H9 (cell line): Measurements from ENCODE around the gene PRDM11. TPM values are rescaled to one million over a fixed set of nuclear protein-coding genes. Genes with fewer than 3 reads are reported as not detected.

Experiments used
- DNase-seq: peaks from one replicate; pipeline ENCODE4 v3.0.0-alpha.2; 2017
- H2AFZ ChIP-seq: one replicate; pipeline ENCODE4 v1.6.1; 2013; ENCODE audit warnings: mild to moderate bottlenecking, low read length, control low read depth, moderate library complexity
- H2AK5ac ChIP-seq: 2 replicates; pipeline ENCODE4 v1.6.1; 2013; ENCODE audit warnings: low read length, control low read depth, mixed read lengths; ENCODE audit not compliant: insufficient read length
- H2BK120ac ChIP-seq: one replicate; pipeline ENCODE4 v1.6.1; 2013; ENCODE audit warnings: low read depth, mild to moderate bottlenecking, low read length, control low read depth, inconsistent platforms; ENCODE audit not compliant: poor library complexity, severe bottlenecking
- H2BK12ac ChIP-seq: 2 replicates; pipeline ENCODE4 v1.6.1; 2013; ENCODE audit warnings: low read length, control low read depth, mixed read lengths, low read depth; ENCODE audit not compliant: insufficient read length
- H2BK15ac ChIP-seq: 2 replicates; pipeline ENCODE4 v1.6.1; 2013; ENCODE audit warnings: low read depth, low read length, control low read depth
- H2BK20ac ChIP-seq: one replicate; pipeline ENCODE4 v1.6.1; 2013; ENCODE audit warnings: low read depth, mild to moderate bottlenecking, low read length, control low read depth, inconsistent platforms; ENCODE audit not compliant: poor library complexity, severe bottlenecking
- H2BK5ac ChIP-seq: 2 replicates; pipeline ENCODE4 v1.6.1; 2013; ENCODE audit warnings: low read length, control low read depth, mixed read lengths; ENCODE audit not compliant: insufficient read length
- H3K14ac ChIP-seq: 2 replicates; pipeline ENCODE4 v1.6.1; 2013; ENCODE audit warnings: low read length, control low read depth; ENCODE audit not compliant: insufficient read depth
- H3K18ac ChIP-seq: 2 replicates; pipeline ENCODE4 v1.6.1; 2013; ENCODE audit warnings: low read depth, mild to moderate bottlenecking, mixed read lengths, low read length, control low read depth; ENCODE audit not compliant: insufficient read length
- H3K23ac ChIP-seq: 2 replicates; pipeline ENCODE4 v1.6.1; 2013; ENCODE audit warnings: low read length, control low read depth, mixed read lengths, low read depth; ENCODE audit not compliant: insufficient read length
- H3K23me2 ChIP-seq: 2 replicates; pipeline ENCODE4 v1.6.1; 2013; ENCODE audit warnings: low read depth, mild to moderate bottlenecking, mixed read lengths, low read length, control low read depth; ENCODE audit not compliant: insufficient read length, poor library complexity, severe bottlenecking
- H3K27ac ChIP-seq: 2 replicates; pipeline ENCODE4 v1.5.1; 2013; ENCODE audit warnings: low read length, control low read depth, mixed read lengths, low read depth; ENCODE audit not compliant: insufficient read length
- H3K27me3 ChIP-seq: 2 replicates; pipeline ENCODE4 v1.6.1; 2013; ENCODE audit warnings: low read length, control low read depth, inconsistent platforms; ENCODE audit not compliant: insufficient read depth
- H3K4ac ChIP-seq: 2 replicates; pipeline ENCODE4 v1.6.1; 2013; ENCODE audit warnings: low read depth, mild to moderate bottlenecking, control low read depth, inconsistent platforms, low read length, moderate library complexity
- H3K4me1 ChIP-seq: 2 replicates; pipeline ENCODE4 v1.6.1; 2013; ENCODE audit warnings: low read length, control low read depth, inconsistent platforms; ENCODE audit not compliant: insufficient read depth
- H3K4me2 ChIP-seq: 2 replicates; pipeline ENCODE4 v1.6.1; 2013; ENCODE audit warnings: low read length, control low read depth, mixed read lengths; ENCODE audit not compliant: insufficient read length, insufficient read depth
- H3K56ac ChIP-seq: 2 replicates; pipeline ENCODE4 v1.6.1; 2013; ENCODE audit warnings: low read depth, mild to moderate bottlenecking, mixed read lengths, low read length, control low read depth; ENCODE audit not compliant: insufficient read length
- H3K79me1 ChIP-seq: 2 replicates; pipeline ENCODE4 v1.6.1; 2013; ENCODE audit warnings: low read depth, mild to moderate bottlenecking, moderate library complexity, low read length, control low read depth, inconsistent platforms; ENCODE audit not compliant: insufficient read depth, poor library complexity, severe bottlenecking
- H3K79me2 ChIP-seq: 2 replicates; pipeline ENCODE4 v1.6.1; 2013; ENCODE audit warnings: low read length, control low read depth, inconsistent platforms; ENCODE audit not compliant: insufficient read depth
- H3K9ac ChIP-seq: 2 replicates; pipeline ENCODE4 v1.6.1; 2013; ENCODE audit warnings: low read length, control low read depth, mixed read lengths; ENCODE audit not compliant: insufficient read length; ENCODE audit errors: extremely low read depth
- H3K9me3 ChIP-seq: one replicate; pipeline ENCODE4 v1.6.1; 2013; ENCODE audit warnings: low read depth, low read length, inconsistent platforms; ENCODE audit not compliant: control insufficient read depth
- H3T11ph ChIP-seq: one replicate; pipeline ENCODE4 v1.6.1; 2013; ENCODE audit warnings: mild to moderate bottlenecking, low read length, control low read depth, inconsistent platforms
- H4K20me1 ChIP-seq: one replicate; pipeline ENCODE4 v1.6.1; 2013; ENCODE audit not compliant: control insufficient read depth, insufficient read length, insufficient read depth
- H4K5ac ChIP-seq: 2 replicates; pipeline ENCODE4 v1.6.1; 2013; ENCODE audit warnings: low read depth, mild to moderate bottlenecking, mixed read lengths, low read length, control low read depth; ENCODE audit not compliant: insufficient read length
- H4K8ac ChIP-seq: replicated peaks from 2 replicates; pipeline ENCODE4 v1.6.1; 2013; ENCODE audit warnings: low read length, control low read depth, mixed read lengths, low read depth; ENCODE audit not compliant: insufficient read length
- H4K91ac ChIP-seq: 2 replicates; pipeline ENCODE4 v1.6.1; 2013; ENCODE audit warnings: low read depth, mild to moderate bottlenecking, moderate library complexity, mixed read lengths, low read length, control low read depth; ENCODE audit not compliant: insufficient read length
- H3K27ac Mint-ChIP-seq, 3 experiments: 2 replicates in 2 of 3; 3 replicates in 1 of 3; pipeline ENCODE4 v1.8.0; 2020 to 2021; ENCODE audit warnings: mixed read lengths in 3 of 3, mild to moderate bottlenecking in 1 of 3, moderate library complexity in 1 of 3
- H3K27me3 Mint-ChIP-seq: 2 replicates; pipeline ENCODE4 v1.8.0; 2021; ENCODE audit warnings: low read depth, mild to moderate bottlenecking, moderate library complexity, mixed read lengths
- H3K36me3 Mint-ChIP-seq, 3 experiments: 2 replicates in 2 of 3; 3 replicates in 1 of 3; pipeline ENCODE4 v1.8.0; 2020 to 2021; ENCODE audit warnings: low read depth in 3 of 3, mixed read lengths in 3 of 3; ENCODE audit not compliant: insufficient read depth in 1 of 3
- H3K4me1 Mint-ChIP-seq, 2 experiments: 2 replicates each; pipeline ENCODE4 v1.8.0; 2020; ENCODE audit warnings: mixed read lengths in 2 of 2
- H3K4me3 Mint-ChIP-seq, 2 experiments: 2 replicates in 1 of 2; 3 replicates in 1 of 2; pipeline ENCODE4 v1.8.0; 2020 to 2021; ENCODE audit warnings: mild to moderate bottlenecking in 2 of 2, mixed read lengths in 2 of 2, moderate library complexity in 1 of 2
- H3K9me3 Mint-ChIP-seq, 2 experiments: 2 replicates in 1 of 2; 3 replicates in 1 of 2; pipeline ENCODE4 v1.8.0; 2020; ENCODE audit warnings: mild to moderate bottlenecking in 2 of 2, mixed read lengths in 2 of 2, moderate library complexity in 1 of 2
- CTCF ChIP-seq: fragments of 200-600 bp; sonication (generic); conservative IDR thresholded peaks from 3 replicates; pipeline ENCODE4 v1.8.0; 2021; ENCODE audit warnings: antibody characterized with exemption, mild to moderate bottlenecking
- WGBS: extraction: QIAGEN DNeasy Blood & Tissue Kit; methylation state at CpG from one replicate; pipeline ENCODE4 v1.1.7; 2013; ENCODE audit warnings: missing lambda C conversion rate, low lambda C conversion rate, mixed read lengths; ENCODE audit not compliant: insufficient read length; ENCODE audit errors: extremely low coverage; 5-methylcytosine and 5-hydroxymethylcytosine counted together
- total RNA-seq: library from RNA; stranded (reverse); gene quantifications from 2 replicates; pipeline ENCODE4 v1.2.1, GENCODE V29; 2021

The PRDM11 gene
- total RNA-seq, 1 experiment from 2014 or later = 11.5 TPM

- Histone ChIP-seq H3K27me3 (no peaks in the 10 kb centered on the region; the same call in 1 of the 2 replicates), H2BK20ac (no peak overlapping the region), H3K79me2 (no peaks in the 10 kb centered on the region; the same call in 1 of the 2 replicates), H2AK5ac (no peak overlapping the region), H3K27ac (no peak overlapping the region), H3K23ac (no peak overlapping the region), H2BK5ac (no peak overlapping the region), H3K14ac (no peak overlapping the region), H3K4me1 (peaks cover 6% of the 10 kb centered on the region; the same call in 1 of the 2 replicates), H3K9me3 (no peaks in the 10 kb centered on the region), H4K91ac (no peak overlapping the region), H3K4me2 (peak overlapping the region; percentile 94), H2BK15ac (no peak overlapping the region), H4K5ac (no peak overlapping the region), H3K4ac (no peak overlapping the region), H3K79me1 (peaks cover 4% of the 10 kb centered on the region), H3K18ac (no peak overlapping the region), H3K23me2 (peaks cover 13% of the 10 kb centered on the region), H4K20me1 (no peaks in the 10 kb centered on the region), H3K56ac (no peak overlapping the region), H3K9ac (no peak overlapping the region), H3T11ph (no peak overlapping the region), H2AFZ (no peak overlapping the region), H2BK12ac (no peak overlapping the region), H2BK120ac (no peak overlapping the region), H4K8ac (no peak overlapping the region)
- DNase-seq = no peak
- Mint-ChIP-seq H3K27ac (no peak overlapping the region), H3K27me3 (peaks cover 67% of the 10 kb centered on the region), H3K9me3 (peaks cover 2 to 6% of the 10 kb centered on the region in 2 experiments; a peak in 3 of 5 replicates), H3K4me3 (peak overlapping the region; percentile 78 to 84; a peak in 4 of 5 replicates), H3K4me1 (peaks cover 17 to 18% of the 10 kb centered on the region in 2 experiments), H3K36me3 (peaks cover 7 to 12% (median 10%) of the 10 kb centered on the region in 3 experiments; a peak in 5 of 7 replicates)
- no peak for TF ChIP-seq CTCF
- WGBS = no CpG with 5 or more reads among the region's 3 CpGs
Observed at GRCh38 chr11:45145083-45145378, 1.4 kb upstream of the PRDM11 start.
